Lower lobe of right lung (tissue), 2 donors: ENCODE results near the gene CUL1. TPM values are rescaled to one million over a fixed set of nuclear protein-coding genes. Genes with fewer than 3 reads are reported as not detected.
A peak's percentile ranks its signal among the peaks of the same experiment; 100 is the strongest.

Source experiments
- ATAC-seq, 2 donors: fragments of 200-7000 bp; cut with Tn5 transposase; one replicate each; pipeline ENCODE4 v1.9.1; 2020 to 2022; ENCODE audit warnings: mild to moderate bottlenecking in 2 of 2, moderate library complexity in 2 of 2
- DNase-seq: peaks from one replicate; pipeline ENCODE4 v3.0.0-alpha.2; 2020
- H3K27ac ChIP-seq: fragments of 200-600 bp; one replicate; pipeline ENCODE4 v1.8.0; 2022
- H3K27me3 ChIP-seq: fragments of 200-600 bp; one replicate; pipeline ENCODE4 v1.8.0; 2022; ENCODE audit warnings: low read depth
- H3K36me3 ChIP-seq: fragments of 200-600 bp; one replicate; pipeline ENCODE4 v1.8.0; 2022; ENCODE audit warnings: mild to moderate bottlenecking
- H3K4me1 ChIP-seq: fragments of 200-600 bp; one replicate; pipeline ENCODE4 v1.8.0; 2022
- H3K4me3 ChIP-seq: fragments of 200-600 bp; one replicate; pipeline ENCODE4 v1.8.0; 2022; ENCODE audit warnings: mild to moderate bottlenecking
- H3K9me3 ChIP-seq: fragments of 200-600 bp; one replicate; pipeline ENCODE4 v1.8.0; 2022
- intact Hi-C: fragments of 100-400 bp; cut with DNase I; formaldehyde crosslinking; loops from one replicate; pipeline ENCODE4 v1.11.0; 2022
- total RNA-seq: library from RNA; stranded (reverse); fragmentation: NEBNext Ultra II Directional; extraction: Animal tissue kit (Norgen Biotek cat#: 25700); gene quantifications from one replicate; pipeline ENCODE4 v1.2.1, GENCODE V29; 2021
- TF ChIP-seq, protein P1 (sequence below): fragments of 200-600 bp; IDR thresholded peaks from one replicate; pipeline ENCODE4 v1.8.0; 2022; ENCODE audit warnings: antibody characterized with exemption, mild to moderate bottlenecking
- donor health status: DM: no; HTN: yes; CAD: no; lungs with severe emphysema.

The CUL1 gene
- total RNA-seq, 1 donor from 2014 or later: 47.5 TPM

GRCh38 chr7:148799893-148800555 is 101.3 kb downstream of the CUL1 start:
- intact Hi-C loops: no loop called here
- ATAC-seq (no peak), DNase-seq (no peak)
- TF ChIP-seq, protein P1, sequence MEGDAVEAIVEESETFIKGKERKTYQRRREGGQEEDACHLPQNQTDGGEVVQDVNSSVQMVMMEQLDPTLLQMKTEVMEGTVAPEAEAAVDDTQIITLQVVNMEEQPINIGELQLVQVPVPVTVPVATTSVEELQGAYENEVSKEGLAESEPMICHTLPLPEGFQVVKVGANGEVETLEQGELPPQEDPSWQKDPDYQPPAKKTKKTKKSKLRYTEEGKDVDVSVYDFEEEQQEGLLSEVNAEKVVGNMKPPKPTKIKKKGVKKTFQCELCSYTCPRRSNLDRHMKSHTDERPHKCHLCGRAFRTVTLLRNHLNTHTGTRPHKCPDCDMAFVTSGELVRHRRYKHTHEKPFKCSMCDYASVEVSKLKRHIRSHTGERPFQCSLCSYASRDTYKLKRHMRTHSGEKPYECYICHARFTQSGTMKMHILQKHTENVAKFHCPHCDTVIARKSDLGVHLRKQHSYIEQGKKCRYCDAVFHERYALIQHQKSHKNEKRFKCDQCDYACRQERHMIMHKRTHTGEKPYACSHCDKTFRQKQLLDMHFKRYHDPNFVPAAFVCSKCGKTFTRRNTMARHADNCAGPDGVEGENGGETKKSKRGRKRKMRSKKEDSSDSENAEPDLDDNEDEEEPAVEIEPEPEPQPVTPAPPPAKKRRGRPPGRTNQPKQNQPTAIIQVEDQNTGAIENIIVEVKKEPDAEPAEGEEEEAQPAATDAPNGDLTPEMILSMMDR: no peak
- Histone ChIP-seq H3K27ac (no peak overlapping the region), H3K4me3 (no peak overlapping the region), H3K36me3 (peaks cover 77% of the 10 kb centered on the region), H3K9me3 (no peaks in the 10 kb centered on the region), H3K27me3 (no peaks in the 10 kb centered on the region), H3K4me1 (no peaks in the 10 kb centered on the region)

- Histone ChIP-seq H3K27ac (no peak overlapping the region), H3K4me3 (no peak overlapping the region), H3K27me3 (no peaks in the 10 kb centered on the region), H3K9me3 (no peaks in the 10 kb centered on the region), H3K4me1 (no peaks in the 10 kb centered on the region), H3K36me3 (peaks cover 71% of the 10 kb centered on the region)
- ATAC-seq (no peak), DNase-seq (no peak)
- intact Hi-C loops: no loop called here
- TF ChIP-seq, protein P1: no peak
Measured at GRCh38 chr7:148800677-148801076, 102.0 kb downstream of the CUL1 start.

DNA sequence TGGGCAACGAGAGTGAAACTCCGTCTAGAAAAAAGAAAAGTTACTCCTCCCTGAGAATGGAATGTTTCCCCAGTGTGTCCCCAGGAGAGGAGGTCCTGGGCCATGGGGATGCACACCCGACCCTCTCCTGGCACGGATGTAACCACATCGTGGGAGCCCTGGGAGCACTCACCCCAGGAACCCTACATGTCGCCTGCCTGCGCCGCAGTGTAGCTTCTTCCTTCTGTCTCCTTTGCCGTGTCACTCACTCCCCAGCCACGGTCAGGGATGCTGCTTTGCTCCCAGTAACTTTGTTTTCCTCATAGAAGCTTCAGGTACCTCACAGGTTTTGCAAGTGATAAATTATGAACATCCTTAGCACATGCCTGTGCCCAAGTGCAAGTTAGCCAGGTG is 103.4 kb downstream of the CUL1 start:
- Histone ChIP-seq H3K4me3 (no peak overlapping the region), H3K27ac (no peak overlapping the region), H3K36me3 (peaks cover 67% of the 10 kb centered on the region), H3K27me3 (no peaks in the 10 kb centered on the region), H3K9me3 (no peaks in the 10 kb centered on the region), H3K4me1 (no peaks in the 10 kb centered on the region)
- DNase-seq (no peak), ATAC-seq (peak in 1 of 2 donors; percentile 11)
- intact Hi-C loops: no loop called here
- TF ChIP-seq, protein P1: no peak

- DNase-seq: no peak
- H3K9me3 ChIP-seq: no peaks in the 10 kb centered on the region
- intact Hi-C loops: no loop called here
- H3K36me3 ChIP-seq: peaks cover 59% of the 10 kb centered on the region
- H3K4me3 ChIP-seq: no peak overlapping the region
- H3K27ac ChIP-seq: no peak overlapping the region
- no peak for ATAC-seq
- no peaks in the 10 kb centered on the region for H3K27me3 ChIP-seq
- TF ChIP-seq, protein P1: no peak
- H3K4me1 ChIP-seq: no peaks in the 10 kb centered on the region
Measured at GRCh38 chr7:148803094-148803493, 104.4 kb downstream of the CUL1 start.

DNA sequence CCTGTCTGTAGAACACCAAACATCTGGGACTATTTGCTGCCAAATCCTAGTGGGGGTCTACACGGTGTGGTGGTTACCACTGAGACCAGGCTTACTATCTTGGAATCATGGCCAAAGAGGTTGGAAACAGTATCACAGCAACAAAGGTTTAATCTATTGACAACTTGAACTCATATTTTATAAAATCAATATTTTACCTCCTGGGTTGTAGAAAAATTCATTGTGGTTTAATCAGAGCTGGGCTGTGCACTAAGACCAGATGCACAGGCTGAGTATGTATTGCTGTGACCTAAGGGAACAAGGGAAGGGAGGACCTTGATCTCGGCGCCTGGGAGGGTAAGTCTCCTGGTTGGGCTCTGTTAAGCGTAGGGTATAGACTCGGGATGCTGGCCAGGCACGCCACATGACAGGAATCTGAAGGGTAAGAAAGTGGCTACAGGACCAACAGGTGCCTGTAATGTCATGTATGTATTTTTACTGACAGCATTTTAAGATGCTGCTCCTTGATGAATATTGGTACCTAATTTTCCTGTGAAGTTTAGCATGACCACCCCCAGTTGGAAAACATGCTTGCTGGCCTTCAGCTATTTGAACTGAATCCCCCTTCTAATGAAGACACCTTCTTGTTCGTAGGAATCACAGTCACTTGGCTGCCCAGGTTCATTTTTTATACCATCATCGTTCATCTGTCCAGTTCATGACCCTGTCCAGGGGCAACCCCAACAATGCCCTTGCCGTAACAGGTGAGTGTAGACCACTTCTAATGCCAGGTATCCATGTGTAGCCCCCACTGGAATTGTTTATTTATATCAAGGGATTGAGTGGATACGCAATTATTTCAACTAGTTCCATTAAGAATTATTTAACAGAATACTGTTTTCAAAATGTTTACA is 105.9 kb downstream of the CUL1 start:
- intact Hi-C loops: no loop called here
- no peak for ATAC-seq
- peaks cover 44% of the 10 kb centered on the region for H3K36me3 ChIP-seq
- H3K27ac ChIP-seq: no peak overlapping the region
- no peak for DNase-seq
- no peaks in the 10 kb centered on the region for H3K4me1 ChIP-seq
- H3K27me3 ChIP-seq: no peaks in the 10 kb centered on the region
- no peak overlapping the region for H3K4me3 ChIP-seq
- TF ChIP-seq, protein P1: no peak
- H3K9me3 ChIP-seq: no peaks in the 10 kb centered on the region
